HG02981 (cell line): ENCODE results near the gene NUAK2.
"Not testable (repeated sequence)": the region's sequence is repeated elsewhere in the genome, so short reads cannot be mapped to it uniquely, and the experiment has no call there.

ENCODE experiments used
- ATAC-seq: cut with Tn5 transposase; IDR thresholded peaks from one replicate; pipeline ENCODE4 v1.9.1; 2021; ENCODE audit warnings: mild to moderate bottlenecking, moderate library complexity; ENCODE audit not compliant: unreplicated experiment

The NUAK2 gene

DNA sequence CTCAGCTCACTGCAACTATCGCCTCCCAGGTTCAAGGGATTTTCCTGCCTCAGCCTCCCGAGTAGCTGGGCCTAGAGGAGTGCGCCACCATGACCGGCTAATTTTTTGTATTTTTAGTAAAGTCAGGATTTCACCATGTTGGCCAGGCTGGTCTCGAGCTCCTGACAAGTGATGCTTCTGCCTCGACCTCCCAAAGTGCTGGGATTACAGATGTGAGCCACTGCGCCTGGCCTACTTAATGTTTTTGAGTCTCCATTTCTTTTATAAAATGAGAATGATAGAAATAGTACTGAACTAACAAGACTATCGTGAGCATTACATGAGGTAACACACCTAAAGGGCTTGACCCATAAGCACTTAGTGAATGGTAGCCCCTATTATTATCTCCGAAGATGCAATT, 21.4 kb downstream of the NUAK2 start:
- ATAC-seq = no peak

DNA sequence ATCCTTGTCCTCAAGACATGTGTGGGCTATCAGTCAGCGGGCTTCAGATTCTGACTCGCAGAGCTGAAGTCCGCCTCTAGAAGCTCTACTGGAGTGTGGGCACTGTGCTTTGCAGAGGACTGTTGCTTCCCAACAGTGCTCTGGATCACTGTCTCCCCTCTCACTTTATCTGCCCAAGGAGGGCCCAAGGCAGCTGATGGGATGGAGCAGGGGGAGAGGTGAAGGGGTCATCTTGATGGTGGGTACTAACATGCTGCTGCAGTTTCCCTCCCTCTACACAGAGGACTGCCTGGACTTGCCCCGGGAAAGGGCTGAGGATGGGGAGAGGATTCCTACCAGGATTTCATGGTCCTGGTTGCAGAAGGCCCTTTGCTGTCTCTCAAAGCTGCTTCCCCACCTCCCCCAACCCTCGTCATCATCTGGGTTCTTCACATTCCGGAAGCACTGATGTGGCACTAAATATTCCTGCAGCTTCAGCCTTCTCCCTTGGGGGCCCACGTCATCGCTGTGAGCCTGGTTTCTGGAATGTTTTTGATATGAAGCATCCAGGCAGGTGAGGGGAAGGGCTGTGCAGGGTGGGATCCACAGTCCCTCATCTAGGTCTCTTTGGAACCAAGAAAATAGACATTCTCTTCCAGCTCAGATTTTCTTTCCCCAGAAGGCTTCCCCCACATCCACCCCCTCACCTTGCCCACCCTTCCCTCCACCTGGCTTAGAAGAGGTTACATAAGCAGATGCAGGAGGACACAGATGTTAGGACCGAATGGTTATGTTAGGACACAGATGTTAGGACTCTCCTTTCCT, 23.2 kb downstream of the NUAK2 start:
- no peak for ATAC-seq

DNA sequence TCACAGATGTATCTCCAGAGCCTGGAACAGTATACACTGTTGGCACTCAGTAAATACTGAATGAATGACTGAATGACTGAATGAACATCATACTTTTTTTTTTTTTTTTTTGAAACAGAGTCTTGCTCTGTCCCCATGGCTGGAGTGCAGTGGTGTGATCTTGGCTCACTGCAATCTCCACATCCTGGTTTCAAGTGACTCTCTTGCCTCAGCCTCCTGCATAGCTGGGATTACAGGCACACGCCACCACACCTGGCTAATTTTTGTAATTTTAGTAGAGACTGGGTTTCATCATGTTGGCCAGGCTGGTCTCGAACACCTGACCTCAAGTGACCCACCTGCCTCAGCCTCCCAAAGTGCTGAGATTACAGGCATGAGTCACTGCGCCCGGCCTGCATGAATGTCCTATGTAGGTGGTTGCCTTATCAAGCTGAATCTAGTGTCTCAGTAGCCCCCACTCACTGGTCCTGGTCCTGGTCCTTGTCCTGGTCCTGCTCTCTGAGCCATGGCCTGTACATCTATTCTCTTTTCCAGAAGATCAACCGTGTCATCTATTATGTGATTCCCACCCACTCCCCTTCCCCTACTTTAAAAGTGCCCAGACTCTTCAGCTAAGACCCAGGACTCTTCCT, 23.9 kb downstream of the NUAK2 start:
- not testable (repeated sequence) for ATAC-seq

DNA sequence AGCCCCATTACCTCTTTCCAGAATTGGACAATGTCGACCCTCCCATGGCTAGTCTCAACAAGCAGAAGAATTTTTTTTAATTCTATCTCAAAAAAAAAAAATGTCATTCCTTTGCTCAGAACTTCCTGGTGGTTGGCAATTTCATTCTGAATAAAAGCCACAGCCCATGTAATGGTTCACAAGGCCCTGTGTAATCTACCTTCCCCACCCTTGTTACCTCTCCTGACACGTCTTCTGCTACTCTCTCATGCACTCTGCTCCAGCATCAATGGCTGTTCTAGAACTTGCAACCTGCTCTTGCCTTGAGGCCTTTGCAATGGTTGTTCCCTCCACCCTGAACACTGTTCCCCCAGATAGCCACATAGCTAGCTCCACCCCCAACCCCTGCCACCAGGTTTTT, 25.4 kb downstream of the NUAK2 start:
- ATAC-seq = no peak

DNA sequence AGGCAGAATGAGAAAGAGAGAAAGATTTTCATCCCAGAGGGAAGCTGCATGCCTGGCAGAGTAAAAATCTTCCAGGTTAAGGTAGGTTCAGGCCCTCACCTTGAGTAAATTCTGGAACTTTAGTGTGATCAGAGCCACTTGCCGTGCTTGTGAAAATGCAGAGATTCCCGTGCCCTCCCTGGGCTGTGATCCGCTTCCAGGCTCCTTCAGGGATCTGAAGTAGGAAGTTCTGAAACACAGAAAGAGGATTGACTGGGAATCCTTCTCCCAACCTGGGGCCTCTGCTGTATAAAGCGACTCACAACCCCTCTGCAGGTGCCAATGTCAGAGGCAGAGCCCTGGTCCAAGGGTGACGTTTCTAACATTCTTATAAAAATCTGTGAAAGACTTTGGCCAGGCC, 26.6 kb downstream of the NUAK2 start:
- ATAC-seq = no peak

DNA sequence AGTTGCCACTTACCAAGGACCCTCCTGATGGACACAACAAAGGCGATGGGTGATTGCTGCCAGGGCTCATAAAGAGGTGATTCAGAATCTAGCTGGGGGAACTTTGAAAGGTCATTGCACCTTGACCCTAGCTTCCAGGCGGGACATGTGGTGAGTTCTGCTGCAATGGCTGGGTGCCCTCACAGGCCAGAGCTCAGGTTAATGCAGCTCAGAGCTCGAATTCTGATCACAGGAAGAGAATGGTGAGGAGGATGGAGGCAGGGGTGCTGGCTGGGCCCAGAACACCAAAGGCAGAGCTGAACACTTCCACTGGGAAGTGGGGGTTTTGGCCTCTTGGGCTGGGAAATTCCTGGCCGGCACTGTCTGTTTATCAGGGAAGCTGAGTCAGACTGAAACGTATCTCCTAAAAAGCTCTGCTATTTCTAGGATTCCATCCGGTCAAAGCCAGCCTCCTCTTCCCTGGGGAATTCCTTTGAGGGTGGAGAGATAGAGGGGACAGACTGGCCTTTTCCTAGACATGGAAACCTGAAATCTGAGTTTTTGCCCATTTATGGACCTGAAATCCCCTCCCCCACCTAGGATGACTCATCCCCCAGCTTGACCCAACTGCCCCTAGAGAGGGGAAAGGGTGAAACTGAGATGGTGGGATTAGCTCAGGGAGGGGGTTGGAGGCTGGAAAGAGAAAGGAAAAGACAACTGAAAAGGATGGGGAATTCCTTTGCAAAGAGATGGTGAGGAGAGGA, 27.2 kb downstream of the NUAK2 start:
- no peak for ATAC-seq

DNA sequence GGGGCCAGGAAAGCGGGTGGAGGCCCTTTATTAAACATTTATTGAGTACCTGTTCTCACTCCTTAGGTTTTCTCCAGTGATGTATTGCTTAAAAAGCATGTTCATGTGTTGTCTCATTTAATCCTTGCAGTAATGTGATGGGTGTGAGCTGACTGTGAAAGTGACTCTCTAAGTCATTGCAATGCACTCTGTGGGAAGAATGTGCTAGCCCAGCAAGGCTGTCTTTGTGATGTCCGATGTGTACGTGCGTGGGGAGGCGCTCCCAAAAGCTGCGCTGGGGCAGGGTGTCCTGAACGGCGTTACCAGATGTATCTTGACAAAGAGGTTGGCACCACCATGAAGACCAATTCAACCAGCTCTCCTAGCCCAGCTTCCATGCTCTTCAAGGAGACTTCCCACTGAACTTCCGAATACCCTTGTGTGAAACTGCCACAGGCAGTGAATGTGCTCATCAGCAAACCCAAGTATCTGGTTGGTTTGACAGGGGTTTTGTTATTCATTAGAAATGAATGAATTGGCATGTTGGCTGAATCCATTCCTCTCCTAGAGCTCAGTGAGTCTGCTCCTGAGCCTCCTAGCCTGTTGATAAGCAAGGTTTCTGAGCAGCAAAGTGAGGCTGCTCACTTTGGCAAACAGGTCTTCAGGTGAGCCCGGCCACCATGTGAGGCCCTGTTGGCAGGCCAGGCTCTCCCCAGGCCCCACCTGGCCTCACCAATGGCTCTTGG, 28.0 kb downstream of the NUAK2 start:
- no peak for ATAC-seq

DNA sequence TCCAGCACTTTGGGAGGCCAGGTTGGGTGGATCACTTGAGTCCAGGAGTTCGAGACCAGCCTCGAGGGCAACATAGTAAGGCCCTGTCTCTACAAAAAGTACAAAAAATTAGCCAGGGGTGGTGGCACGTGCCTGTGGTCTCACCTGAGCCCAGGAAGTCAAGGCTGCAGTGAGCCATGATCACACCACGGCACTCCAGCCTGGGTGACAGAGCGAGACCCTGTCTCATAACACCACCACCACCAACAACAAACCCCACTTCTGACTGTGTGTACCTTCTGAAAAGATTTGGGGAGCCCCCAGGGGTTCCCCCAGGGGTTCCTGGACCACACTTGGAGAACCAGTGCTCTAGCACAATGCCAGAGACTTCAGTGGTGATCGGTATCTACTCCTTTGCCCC, 29.9 kb downstream of the NUAK2 start:
- ATAC-seq = no peak

DNA sequence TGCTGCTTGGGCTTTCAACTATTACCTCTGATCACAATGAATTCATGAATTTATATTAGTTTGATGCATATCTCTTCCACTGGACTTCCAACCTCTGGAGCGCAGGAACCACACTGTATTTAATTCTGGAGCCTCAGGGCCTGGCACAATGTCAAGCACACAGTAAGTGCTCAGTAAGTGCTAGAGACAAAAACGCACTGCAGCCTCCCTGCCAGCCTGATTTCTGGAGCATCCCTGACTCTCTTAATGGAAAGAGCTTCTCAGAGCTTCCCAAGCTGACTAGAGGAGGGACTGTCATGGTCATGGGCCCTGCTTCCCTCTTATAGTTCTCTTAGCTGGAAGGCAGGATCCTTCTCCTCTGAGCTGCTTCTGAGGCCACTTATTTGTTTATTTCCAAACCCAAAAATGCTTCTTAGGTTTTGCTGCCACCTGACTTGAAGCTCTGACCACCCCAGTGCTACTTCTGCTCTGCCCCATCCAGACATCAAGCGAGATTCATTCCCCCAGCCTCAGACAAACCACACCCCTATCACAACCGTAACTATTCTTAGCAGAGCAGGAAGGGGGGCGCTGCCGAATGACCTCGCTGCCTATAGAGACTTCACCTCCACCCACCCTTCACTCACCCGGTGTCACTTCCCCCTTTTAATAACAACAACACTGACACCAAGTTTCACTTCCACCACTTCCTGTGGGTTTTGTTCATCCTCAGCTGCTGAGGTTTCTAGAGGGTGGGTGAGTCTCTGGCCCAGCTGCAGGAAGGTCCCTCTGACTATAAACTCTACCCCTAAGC, 33.6 kb downstream of the NUAK2 start:
- ATAC-seq = peak; percentile 84

DNA sequence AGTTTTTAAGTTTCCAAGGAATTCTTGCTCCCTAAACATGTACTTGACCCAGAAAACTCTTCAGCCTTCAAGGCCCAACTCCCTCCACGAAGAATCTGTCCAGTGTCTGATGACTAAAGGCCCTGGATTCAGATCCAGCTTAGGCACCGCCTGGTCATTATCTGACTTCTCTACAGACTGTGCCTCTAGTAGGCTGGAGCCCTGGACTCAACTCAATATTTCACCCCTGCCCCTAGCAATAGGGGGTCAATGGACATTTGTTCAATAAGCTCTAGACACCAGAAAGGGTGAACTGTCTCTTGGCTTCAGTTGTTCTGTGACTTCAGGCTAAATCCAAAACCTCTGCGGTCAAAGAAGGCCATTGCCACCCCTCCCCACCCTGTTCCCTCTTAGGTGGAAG, 34.5 kb downstream of the NUAK2 start:
- ATAC-seq = no peak

DNA sequence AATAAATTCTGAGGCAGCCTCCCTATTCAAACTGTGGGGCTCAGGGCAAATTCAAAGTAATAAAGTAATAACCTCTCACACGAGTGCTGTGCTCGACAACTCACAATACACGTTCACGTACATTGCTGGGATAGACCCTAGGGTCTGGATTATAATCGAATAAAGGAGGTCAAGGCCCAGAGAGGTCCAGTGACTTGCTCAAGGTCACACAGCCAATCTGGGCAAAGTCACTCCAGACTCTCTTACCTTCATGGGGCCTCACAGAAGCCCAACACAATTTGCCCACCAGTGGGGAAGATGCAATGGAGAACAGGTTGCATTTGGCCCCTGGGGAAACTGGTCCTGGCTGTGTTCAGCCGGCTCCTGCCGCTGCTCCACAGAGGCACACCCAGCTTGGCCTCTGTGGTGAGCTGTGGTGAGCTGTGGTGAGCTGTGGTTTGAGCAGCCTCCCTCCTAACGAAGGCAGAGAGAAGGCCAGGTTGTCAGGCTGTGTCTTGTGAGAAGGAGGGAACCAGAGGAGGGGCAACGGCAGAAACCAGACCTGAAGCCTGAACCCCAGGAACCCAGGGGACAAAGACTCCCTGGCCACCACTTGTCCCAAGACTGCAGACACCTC, 35.1 kb downstream of the NUAK2 start:
- ATAC-seq = peak; percentile 28

DNA sequence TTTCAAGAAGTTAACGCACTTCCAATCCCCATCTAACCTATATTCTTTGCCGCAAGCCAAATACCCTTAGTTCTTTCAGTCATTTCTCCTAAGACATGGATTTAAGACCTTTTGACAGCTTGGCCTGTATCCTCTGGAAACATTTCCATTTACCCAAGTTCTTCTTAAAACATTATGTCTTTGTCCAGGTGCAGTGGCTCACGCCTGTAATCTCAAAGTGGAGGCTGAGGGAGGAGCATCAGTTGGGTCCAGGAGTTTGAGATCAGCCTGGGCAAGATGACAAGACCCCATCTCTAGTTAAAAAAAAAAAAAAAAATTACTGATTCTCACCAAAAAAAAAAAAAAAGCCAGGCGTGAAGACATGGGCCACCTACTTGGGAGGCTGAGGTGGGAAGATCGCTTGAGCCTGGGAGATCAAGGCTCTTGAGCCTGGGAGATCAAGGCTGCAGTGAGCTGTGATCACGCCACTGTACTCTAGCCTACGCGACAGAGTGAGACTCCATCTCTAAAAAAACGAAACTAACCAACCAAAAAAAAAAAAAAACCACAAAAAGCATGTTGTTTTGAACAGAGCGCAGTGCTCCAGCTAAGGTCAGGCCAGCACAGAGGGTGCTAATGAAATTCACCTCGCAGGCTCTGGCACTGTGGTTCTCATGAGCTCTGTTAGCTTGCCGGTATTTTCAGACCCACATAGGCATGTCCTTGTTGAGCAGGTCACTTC, 36.0 kb downstream of the NUAK2 start:
- peak; percentile 27 for ATAC-seq

DNA sequence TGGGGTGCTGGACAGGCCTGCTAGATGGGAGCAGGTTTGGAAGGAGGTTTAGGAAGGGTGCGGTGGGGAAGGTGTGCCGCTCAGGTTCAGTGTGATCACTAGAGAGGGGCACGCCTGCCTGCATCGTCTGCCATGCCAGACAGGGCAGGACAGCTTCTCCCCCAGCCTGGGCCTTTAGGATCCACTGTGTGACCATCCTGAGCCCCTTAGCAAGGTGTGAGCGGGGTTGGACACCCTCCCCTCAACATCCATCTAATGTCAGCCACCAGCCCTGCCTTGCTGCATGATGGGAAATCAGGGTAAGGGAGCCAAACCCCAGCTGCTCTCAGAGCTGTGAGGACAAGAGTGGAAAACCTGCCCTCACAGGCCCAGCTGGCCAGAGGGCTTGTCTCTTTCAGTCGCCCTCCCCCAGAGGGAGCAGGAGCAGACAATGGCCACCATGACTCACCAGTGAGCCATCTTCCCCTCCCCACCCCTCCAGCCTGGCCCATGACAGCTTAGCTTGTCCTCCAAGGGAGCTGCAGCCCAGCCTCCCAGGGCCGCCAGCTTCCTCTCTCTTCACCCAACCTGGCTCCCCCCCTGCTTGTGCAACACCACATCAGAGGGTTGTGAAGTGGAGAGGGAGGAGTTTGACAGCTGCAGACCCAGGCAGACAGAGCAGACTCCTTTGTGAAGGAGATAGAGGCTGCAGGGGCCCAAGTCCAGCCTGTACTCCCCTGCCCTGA, 37.0 kb downstream of the NUAK2 start:
- no peak for ATAC-seq

DNA sequence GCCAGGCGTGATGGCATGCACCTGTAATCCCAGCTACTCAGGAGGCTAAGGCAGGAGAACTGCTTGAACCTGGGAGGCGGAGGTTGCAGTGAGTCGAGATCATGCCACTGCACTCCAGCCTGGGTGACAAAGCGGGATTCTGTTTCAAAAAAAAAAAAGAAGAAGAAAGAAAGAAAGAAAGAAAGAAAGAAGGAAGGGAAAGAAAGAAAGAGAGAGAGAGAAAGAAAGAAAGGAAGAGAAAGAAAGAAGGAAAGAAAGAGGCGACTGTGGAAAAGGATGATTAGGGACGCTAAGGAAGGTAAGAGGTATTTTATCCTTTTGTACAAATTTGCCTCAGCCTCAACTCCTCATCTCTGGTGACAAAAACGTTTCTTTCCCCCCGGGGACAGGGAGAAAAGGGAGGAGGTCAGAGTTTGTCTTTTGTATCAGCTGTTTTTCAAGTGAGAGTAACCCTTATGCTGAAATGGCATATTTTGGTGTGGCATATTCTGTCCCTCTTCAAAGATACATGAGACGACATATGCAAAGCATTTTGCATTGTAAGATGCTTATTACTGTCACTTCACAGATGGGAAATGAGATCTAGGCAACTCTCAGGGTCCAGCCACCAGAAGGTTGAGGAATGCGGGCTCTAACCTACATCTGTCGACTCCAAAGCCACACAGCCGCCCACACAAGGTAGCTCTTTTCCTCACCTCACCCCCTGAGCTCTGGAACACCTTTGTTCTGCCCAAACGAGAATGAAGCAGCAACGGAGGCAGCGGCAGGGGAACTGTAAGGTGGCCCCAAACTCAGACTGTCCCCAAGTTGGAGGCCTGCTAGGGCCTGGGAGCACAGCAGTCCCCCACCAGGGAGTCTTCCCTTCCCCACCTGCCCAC, 38.0 kb downstream of the NUAK2 start:
- no peak for ATAC-seq

DNA sequence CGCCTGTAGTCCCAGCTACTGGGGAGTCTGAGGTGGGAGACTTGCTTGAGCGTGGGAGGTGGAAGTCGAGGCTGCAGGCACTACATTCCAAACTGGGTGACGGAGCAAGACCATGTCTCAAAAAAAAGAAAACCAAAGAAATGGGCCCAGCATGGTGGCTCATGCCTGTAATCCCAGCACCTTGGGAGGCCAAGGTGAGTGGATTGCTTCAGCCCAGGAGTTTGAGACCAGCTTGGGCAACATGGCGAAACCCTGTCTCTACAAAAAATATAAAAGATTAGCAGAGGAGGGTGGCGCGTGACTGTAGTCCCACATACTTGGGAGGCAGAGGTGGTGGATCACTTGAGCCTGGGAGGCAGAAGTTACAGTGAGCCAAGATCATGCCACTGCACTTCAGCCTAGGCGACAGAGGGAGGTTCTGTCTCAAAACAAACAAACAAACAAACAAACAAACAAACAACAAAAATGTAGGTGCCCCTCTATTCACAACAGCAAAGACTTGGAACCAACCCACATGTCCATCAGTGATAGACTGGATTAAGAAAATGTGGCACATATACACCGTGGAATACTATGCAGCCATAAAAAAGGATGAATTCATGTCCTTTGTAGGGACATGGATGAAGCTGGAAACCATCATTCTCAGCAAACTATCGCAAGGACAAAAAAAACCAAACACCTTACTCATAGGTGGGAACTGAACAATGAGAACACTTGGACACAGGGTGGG, 40.7 kb downstream of the NUAK2 start:
- not testable (repeated sequence) for ATAC-seq

DNA sequence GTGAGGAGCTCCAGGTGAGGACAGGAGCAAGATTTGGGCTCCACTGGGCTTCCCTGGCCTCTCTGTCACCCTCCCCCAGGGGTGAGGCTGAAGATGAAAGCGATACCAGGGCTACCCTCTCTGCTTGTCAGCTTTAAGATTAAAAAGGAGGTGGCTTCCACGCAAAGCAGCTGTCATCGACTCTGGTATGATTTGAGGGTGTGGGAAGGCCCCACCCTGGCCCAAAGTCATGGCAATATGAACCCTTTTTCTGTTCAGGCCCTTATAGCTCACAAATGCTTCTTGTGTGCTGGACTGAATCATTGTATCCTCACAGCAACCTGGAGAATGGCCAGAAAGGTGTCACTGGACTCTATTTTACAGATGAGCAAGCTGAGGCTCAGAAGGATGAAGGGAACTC, 41.6 kb downstream of the NUAK2 start:
- no peak for ATAC-seq

DNA sequence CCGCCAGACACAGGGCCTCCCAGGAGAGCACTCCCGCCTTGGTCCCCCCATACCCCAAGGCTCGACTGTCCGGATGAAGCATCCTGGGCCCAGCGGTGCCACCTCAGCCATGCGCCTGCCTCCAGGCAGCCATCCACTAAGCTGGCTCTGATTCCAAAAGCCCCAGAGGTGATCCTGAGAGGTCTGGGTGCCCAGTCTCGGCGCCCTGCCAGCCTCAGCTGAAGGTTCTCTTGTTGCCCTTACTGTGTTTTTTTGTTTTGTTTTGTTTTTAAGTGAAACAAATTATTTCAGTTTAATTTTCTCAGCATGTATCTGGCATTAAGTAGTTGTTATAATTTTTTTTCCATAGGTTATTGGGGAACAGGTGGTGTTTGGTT, 44.9 kb downstream of the NUAK2 start:
- ATAC-seq = no peak
